Measurements from ENCODE around the gene OCA2. TPM values are rescaled to one million over a fixed set of nuclear protein-coding genes. Genes with fewer than 3 reads are reported as not detected.

The OCA2 gene
- total RNA-seq, 1 donor from 2014 or later, result 1.7 TPM

- no peak overlapping the region for H3K27ac Mint-ChIP-seq (ENCODE audit: unreplicated experiment)
- TF ChIP-seq, protein P1, sequence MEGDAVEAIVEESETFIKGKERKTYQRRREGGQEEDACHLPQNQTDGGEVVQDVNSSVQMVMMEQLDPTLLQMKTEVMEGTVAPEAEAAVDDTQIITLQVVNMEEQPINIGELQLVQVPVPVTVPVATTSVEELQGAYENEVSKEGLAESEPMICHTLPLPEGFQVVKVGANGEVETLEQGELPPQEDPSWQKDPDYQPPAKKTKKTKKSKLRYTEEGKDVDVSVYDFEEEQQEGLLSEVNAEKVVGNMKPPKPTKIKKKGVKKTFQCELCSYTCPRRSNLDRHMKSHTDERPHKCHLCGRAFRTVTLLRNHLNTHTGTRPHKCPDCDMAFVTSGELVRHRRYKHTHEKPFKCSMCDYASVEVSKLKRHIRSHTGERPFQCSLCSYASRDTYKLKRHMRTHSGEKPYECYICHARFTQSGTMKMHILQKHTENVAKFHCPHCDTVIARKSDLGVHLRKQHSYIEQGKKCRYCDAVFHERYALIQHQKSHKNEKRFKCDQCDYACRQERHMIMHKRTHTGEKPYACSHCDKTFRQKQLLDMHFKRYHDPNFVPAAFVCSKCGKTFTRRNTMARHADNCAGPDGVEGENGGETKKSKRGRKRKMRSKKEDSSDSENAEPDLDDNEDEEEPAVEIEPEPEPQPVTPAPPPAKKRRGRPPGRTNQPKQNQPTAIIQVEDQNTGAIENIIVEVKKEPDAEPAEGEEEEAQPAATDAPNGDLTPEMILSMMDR (IDR thresholded peaks at IDR 0.05; ENCODE audit: partially characterized antibody, unreplicated experiment), result no peak
Measured at GRCh38 chr15:27783678-27784077, 315.4 kb downstream of the OCA2 start.

DNA sequence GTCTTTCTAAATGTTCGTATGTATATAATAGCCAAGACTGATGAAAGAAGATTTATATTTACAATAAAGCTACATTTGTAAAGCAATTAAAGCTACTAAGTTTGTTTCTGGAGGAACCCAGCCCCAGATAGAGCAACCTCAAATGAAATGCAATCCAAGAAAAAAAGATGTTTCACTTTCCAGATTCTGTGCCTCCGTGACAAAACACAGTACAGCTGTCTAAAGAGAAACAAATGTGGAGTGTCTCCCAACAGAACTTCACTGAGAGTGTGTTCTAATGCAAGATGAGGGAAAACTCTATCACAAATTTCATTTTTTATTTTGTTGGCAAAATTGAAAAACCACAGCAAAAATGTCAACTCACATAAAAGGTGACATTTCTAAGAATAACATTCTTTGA, 317.0 kb downstream of the OCA2 start:
- Mint-ChIP-seq H3K4me3 (ENCODE audit: unreplicated experiment) (no peak overlapping the region), H3K36me3 (ENCODE audit: unreplicated experiment) (no peaks in the 10 kb centered on the region), H3K4me1 (ENCODE audit: low read depth, unreplicated experiment) (no peaks in the 10 kb centered on the region), H3K9me3 (ENCODE audit: unreplicated experiment) (no peaks in the 10 kb centered on the region), H3K27ac (ENCODE audit: unreplicated experiment) (no peak overlapping the region), H3K27me3 (ENCODE audit: unreplicated experiment) (no peaks in the 10 kb centered on the region)
- DNase-seq, result no peak
- TF ChIP-seq, protein P1 (IDR thresholded peaks at IDR 0.05; ENCODE audit: partially characterized antibody, unreplicated experiment), result no peak

More at GRCh38 chr15:27783678-27784077, 315.4 kb downstream of the OCA2 start:
- no peaks in the 10 kb centered on the region for H3K9me3 Mint-ChIP-seq (ENCODE audit: unreplicated experiment)
- no peaks in the 10 kb centered on the region for H3K4me1 Mint-ChIP-seq (ENCODE audit: low read depth, unreplicated experiment)
- no peaks in the 10 kb centered on the region for H3K36me3 Mint-ChIP-seq (ENCODE audit: unreplicated experiment)
- no peak overlapping the region for H3K4me3 Mint-ChIP-seq (ENCODE audit: unreplicated experiment)
- no peaks in the 10 kb centered on the region for H3K27me3 Mint-ChIP-seq (ENCODE audit: unreplicated experiment)
- DNase-seq, result no peak

- no peaks in the 10 kb centered on the region for H3K9me3 Mint-ChIP-seq (ENCODE audit: unreplicated experiment)
- no peaks in the 10 kb centered on the region for H3K4me1 Mint-ChIP-seq (ENCODE audit: low read depth, unreplicated experiment)
- peaks cover 5% of the 10 kb centered on the region for H3K36me3 Mint-ChIP-seq (ENCODE audit: unreplicated experiment)
- H3K4me3 Mint-ChIP-seq (ENCODE audit: unreplicated experiment), result no peak overlapping the region
- no peak for DNase-seq
- H3K27ac Mint-ChIP-seq (ENCODE audit: unreplicated experiment), result no peak overlapping the region
- H3K27me3 Mint-ChIP-seq (ENCODE audit: unreplicated experiment), result no peaks in the 10 kb centered on the region
- TF ChIP-seq, protein P1 (IDR thresholded peaks at IDR 0.05; ENCODE audit: partially characterized antibody, unreplicated experiment), result no peak
Measured at GRCh38 chr15:27776501-27776900, 322.6 kb downstream of the OCA2 start.

GRCh38 chr15:27774638-27775037, 324.5 kb downstream of the OCA2 start:
- no peaks in the 10 kb centered on the region for H3K4me1 Mint-ChIP-seq (ENCODE audit: low read depth, unreplicated experiment)
- no peaks in the 10 kb centered on the region for H3K27me3 Mint-ChIP-seq (ENCODE audit: unreplicated experiment)
- H3K27ac Mint-ChIP-seq (ENCODE audit: unreplicated experiment), result no peak overlapping the region
- no peak for DNase-seq
- TF ChIP-seq, protein P1 (IDR thresholded peaks at IDR 0.05; ENCODE audit: partially characterized antibody, unreplicated experiment), result no peak
- no peaks in the 10 kb centered on the region for H3K9me3 Mint-ChIP-seq (ENCODE audit: unreplicated experiment)
- H3K4me3 Mint-ChIP-seq (ENCODE audit: unreplicated experiment), result no peak overlapping the region
- H3K36me3 Mint-ChIP-seq (ENCODE audit: unreplicated experiment), result peaks cover 6% of the 10 kb centered on the region

GRCh38 chr15:27774191-27774590, 324.9 kb downstream of the OCA2 start:
- Mint-ChIP-seq H3K4me3 (ENCODE audit: unreplicated experiment) (no peak overlapping the region), H3K27me3 (ENCODE audit: unreplicated experiment) (no peaks in the 10 kb centered on the region), H3K36me3 (ENCODE audit: unreplicated experiment) (peaks cover 6% of the 10 kb centered on the region), H3K4me1 (ENCODE audit: low read depth, unreplicated experiment) (no peaks in the 10 kb centered on the region), H3K27ac (ENCODE audit: unreplicated experiment) (no peak overlapping the region), H3K9me3 (ENCODE audit: unreplicated experiment) (no peaks in the 10 kb centered on the region)
- TF ChIP-seq, protein P1 (IDR thresholded peaks at IDR 0.05; ENCODE audit: partially characterized antibody, unreplicated experiment), result no peak
- DNase-seq, result no peak

Measured in glutamatergic neuron (in vitro differentiated cells).